Prostate gland (tissue), 2 donors: ENCODE data around the gene AADACL4.

ENCODE experiments used
- CTCF ChIP-seq, 4 experiments: fragments of 200-600 bp in 2 of 4; fragments of 450-650 bp in 2 of 4; sonication (generic) in 2 of 4; IDR thresholded peaks; 1 replicate in 3 of 4; 2 replicates in 1 of 4; pipeline ENCODE4 v1.5.1; 2016 to 2019; ENCODE audit warnings: antibody characterized with exemption in 4 of 4, mild to moderate bottlenecking in 2 of 4, moderate library complexity in 2 of 4
- POLR2A ChIP-seq: fragments of 450-650 bp; IDR thresholded peaks from one replicate; pipeline ENCODE4 v1.6.1; 2016; ENCODE audit warnings: antibody characterized with exemption, mild to moderate bottlenecking
- POLR2AphosphoS5 ChIP-seq: sonication (generic); formaldehyde crosslinking; IDR thresholded peaks from one replicate; pipeline ENCODE4 v1.6.1; 2017; ENCODE audit warnings: antibody characterized with exemption

- TF ChIP-seq CTCF (IDR thresholded peaks at IDR 0.05) (no peak), POLR2AphosphoS5 (no peak), POLR2A (no peak)
These were observed 9.1 kb upstream of the AADACL4 start for GRCh38 chr1:12634696-12635202.
